Measurements from ENCODE around the gene SZT2.
A peak's percentile ranks its signal among the peaks of the same experiment; 100 is the strongest.
"Not testable (repeated sequence)": the region's sequence is repeated elsewhere in the genome, so short reads cannot be mapped to it uniquely, and the experiment has no call there.

The SZT2 gene

DNA sequence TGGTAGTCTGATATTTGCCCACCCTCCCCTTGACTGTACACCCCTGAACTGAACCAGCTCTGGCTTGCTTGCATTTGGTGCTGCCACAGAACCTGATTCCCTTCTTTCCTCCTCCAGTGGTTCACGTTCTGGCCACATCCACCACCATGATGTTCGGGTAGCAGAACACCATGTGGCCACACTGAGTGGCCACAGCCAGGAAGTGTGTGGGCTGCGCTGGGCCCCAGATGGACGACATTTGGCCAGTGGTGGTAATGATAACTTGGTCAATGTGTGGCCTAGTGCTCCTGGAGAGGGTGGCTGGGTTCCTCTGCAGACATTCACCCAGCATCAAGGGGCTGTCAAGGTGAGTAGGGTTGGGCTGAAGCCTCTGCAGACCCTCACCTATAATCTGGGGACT, 29.1 kb upstream of the SZT2 start:
- no peak for DNase-seq

DNA sequence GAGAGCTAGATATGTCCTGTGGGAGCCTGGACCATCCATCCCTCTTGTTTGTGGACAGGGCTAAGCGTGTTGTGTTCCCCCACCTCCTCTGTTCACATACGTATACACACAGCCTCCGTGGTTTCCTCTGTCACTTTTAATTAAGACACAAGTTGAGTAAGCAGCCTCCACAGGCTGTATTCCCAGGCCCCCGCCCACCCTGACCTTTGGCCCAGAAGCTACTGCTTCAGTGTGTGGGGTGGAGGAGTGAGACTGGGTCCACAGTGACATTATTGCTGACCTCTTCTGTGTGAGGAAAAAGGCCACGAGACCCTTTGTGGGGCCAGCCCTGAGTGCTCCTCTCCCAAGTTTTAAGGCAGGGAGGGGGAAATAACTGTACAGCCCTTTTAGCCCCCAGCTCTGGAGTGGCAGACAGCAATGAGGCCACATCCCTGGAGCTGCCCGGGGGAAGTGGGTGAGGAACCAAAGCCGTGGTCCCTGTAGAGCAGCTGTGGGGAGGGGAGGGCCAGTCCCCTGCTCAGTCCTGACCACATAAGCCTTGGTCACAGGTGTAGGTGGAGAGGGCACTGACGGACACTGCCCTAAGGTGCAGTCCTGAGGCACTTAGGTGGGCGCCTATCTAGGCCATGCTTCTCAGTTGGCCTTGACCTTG, 26.3 kb upstream of the SZT2 start:
- DNase-seq: no peak

DNA sequence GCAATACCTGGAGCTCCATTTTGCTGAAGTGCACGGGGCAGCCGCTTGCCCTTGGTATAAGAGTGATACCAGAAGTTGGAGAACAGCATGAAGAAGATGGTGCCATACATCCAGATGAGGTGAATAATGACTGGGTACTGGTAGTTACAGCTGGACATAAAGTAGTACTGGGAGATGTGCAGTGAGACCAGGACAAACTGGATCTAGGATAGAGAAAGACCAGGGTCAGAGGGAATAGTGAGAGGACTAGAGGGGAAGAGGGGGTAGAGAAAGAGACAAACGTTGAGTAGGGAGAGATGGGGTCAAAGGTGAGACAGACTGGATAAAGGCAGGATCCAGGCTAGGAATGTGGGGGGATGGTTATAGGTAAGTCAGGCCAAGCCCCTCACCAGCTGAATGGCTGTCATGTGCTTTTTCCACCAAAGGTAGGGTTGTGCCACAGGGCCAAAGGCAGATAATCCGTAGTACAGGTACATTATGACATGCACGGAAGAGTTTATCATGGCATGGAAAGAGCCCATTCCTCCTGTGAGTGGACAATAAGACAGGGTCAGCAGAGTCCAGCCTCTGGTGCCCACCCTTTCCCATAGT, 25.7 kb upstream of the SZT2 start:
- no peak for DNase-seq

- no peak for DNase-seq
Measured at GRCh38 chr1:43365678-43366077, 24.0 kb upstream of the SZT2 start.

DNA sequence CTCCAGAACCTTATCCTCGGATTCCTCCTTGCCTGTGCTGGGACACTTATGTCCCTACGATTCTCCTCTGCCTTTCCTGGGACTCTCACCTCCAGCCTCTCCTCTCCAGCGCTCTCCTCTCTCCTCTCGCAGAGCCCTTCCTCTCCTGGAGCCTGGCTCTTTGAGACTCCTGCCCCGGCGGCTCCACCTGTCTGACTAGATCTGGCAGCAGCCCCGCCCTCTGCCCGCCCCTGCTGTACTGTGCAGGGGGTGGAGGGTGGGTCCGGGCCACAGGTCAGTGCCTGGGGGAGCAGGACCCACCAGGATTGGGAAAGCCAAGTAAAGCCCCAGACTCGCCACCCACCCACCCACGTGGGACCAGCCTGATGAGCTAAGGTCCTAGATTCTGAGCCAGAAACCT, 23.5 kb upstream of the SZT2 start:
- no peak for DNase-seq

- DNase-seq: no peak
Measured at GRCh38 chr1:43366601-43367025, 23.1 kb upstream of the SZT2 start.

- DNase-seq: peak in 5 of 51 donors; percentile 10 to 35 (median 27)
Measured at GRCh38 chr1:43367026-43367903, 22.4 kb upstream of the SZT2 start.

DNA sequence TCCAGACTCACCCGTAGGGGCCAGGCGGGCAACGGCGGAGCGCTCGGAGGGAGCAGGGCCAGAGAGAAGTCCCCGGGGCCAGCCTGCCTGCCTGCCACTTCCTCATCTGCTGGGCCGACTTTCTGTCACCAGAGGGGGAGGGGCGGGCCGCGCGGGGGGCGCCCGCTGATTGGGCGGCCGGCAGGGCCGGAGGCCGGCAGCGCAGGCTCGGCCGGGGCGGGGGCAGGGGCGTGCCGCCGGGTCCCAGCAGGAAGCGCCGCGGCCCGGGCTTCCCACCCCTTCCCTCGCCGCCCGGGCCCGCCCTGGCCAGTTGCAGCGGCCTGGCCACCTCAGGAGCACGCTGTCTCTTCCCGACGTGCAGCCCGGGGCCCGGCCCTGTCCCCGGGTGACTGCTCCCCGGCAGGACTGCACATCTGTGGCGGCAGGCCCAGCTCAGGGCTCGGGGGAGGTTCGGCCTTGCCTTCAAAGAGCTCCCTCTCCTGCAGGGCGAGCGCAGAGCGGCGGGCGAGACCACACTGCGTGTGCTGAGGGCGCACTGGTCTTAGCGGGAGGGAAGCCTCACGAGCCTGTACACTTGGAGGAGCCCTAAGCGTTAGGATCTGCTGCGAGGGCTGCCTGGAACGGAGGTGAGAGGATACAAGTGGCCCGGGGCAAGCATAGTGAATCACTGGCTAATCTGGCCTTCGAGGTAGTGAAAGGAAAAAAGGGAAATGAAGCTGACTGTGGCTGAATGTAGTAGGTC, 21.6 kb upstream of the SZT2 start, which contains the start of gene ELOVL1:
Gene ELOVL1, minus strand, starts transcription at position 108 of the 742 bp plus-strand sequence. CDS start 2,402 bp downstream, outside the sequence.
- peak; percentile 30 to 94 (median 84) for DNase-seq

GRCh38 chr1:43368646-43369020, 21.1 kb upstream of the SZT2 start:
- peak in 1 of 51 donors; percentile 21 for DNase-seq

DNA sequence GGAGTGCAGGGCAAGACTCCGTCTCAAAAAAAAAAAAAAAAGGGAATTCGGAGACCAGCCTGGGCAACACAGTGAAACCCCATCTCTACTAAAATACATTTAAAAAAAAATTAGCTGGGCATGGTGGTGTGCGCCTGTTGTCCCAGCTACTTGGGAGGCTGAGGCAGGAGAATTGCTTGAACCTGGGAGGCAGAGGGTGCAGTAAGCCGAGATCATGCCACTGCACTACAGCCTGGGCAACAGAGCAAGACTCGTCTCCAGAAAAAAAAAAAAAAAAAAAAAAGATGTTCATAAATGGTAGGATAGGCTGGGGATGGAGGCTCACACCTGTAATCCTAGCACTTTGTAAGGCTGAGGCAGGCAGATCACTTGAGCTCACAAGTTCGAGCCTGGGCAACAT, 19.9 kb upstream of the SZT2 start:
- not testable (repeated sequence) for DNase-seq

GRCh38 chr1:43370564-43370963, 19.1 kb upstream of the SZT2 start:
- no peak for DNase-seq

DNA sequence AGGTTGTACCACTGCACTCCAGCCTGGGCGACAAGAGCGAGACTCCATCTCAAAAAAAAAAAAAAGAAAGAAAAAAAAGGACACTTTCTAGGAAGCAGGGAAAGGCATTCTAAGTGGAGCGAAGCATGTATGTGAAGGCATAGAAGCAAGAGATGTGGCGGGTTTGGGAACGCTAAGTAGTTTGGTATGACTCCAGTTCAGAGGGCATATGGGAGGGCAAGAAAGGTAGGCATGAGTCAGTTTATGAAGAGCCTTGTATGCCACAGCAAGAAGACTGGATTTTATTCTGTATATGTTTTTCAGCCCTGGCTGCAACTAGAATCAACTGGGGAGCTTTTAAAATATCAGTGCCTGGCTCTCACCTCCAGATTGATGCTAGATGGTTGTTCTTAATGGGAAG, 17.5 kb upstream of the SZT2 start:
- no peak for DNase-seq

DNA sequence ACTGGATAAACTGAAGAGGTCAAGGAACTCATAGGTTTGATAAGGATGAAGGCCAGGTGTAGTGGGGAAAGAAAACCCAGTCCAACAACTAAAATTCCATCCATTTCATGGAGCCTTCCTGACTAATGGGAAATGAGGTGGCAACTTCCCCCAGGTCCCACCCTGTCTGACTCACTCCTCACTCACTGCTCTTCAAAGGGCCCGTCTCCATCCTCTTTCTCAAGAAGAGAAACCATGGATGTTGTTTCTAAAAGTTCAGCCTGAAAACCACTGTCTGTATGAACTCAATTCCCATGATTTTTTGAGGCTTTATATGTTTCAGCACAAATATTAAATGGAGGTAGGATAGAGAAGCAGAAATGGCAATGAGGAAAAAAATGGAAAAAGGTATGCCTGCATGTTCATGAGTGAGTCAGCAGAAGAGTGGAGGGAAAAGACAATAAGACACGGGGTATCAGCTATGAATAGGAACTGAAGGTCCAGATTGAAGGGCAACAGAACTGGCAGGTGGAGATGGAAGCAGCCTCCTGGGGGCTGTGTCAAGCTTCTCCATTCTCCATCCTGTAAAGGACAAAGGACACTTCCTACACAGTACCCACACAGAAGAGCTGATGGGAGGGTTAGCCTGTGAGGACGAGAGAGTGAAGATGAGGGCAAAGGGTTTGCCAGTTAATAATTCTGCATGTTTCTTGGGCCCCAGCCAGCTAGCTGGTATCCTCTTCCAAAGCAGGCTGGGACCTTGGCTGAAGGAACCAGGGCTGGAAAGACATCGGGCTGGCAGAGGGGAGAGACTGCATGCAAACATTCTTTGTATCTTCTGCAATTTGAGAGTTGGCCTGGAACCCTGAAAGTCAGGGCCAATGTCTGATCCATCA, 16.4 kb upstream of the SZT2 start:
- DNase-seq: peak in 1 of 51 donors; percentile 23

DNA sequence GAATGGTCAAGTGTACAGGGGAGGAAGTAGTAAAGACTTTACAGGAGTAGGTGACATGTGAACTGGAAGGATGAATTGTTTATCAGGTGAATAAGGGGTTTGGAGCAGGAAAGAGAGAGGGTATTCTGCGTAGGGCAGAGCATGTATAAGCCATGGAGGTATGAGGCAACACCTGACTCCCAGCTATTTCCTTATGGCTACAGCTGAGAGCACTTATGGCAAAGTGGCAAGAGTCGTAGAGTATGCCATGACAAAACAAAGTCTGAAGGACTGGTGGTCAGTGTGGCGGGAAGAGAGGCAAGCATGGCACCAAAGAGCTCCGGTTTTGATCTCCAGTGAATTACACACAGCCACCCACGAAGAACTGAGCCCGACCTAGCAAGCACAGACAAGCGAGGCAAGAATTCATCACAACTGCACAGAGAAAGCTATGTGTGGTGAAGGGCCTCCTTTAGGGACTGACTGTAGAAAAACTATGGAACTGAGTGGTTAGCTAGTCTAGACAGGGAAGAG, 12.9 kb upstream of the SZT2 start:
- no peak for DNase-seq

DNA sequence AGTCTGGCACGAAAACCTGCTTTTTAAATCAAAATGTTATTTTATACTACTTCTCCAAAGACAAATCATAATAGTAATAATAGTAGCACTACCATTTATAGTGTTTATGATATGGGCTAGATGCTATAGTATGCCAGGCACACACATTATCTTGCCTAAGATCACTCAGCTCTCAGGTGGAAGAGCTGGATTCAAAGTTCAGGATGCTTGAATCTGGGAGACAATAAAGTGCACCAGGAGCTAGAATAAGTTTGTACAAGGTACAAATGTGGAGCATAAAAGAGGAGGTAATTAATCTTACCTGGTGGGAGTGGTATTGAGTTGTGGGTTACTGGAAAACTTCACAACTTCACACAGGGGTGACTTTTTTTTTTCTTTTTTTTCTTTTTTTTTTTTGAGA, 11.9 kb upstream of the SZT2 start:
- DNase-seq: no peak

DNA sequence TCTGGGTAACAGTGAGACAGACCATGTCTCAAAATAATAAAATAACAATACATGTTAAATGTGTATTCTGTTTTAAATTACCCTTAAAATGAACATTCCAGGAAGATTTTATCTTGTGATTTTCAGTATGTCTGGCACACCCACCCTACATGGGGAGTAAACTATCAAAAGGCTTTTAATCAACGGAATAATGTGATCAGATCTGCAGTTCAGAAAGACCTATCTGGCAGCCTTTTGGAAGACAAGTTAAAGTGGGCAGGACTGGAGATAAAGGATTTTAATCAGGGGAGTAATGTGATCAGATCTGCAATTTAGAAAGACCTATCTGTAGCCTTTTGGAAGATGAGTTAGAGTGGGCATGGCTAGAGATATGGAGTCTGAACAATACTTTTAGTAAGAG, 10.2 kb upstream of the SZT2 start:
- no peak for DNase-seq

DNA sequence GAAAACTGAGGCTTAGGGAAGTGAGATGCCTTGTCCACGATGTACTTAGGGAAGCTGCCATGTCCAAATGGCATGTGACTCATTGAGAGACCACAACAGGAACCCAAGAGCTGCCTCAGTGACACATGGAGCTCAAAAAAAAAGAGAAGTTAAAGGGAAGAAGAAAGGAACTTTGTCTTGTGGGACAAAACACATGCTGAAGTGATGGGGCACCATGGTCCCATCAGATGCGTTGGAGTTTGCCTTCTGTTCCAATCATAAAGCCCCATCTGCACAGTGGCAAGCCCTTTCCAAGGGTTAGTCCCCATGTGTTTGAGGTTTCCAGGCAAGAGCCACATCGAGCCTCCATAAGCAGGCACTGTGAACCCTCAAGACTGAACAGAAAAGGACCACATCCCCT, 8.1 kb upstream of the SZT2 start:
- DNase-seq: peak in 16 of 51 donors; percentile 11 to 86 (median 48)

DNA sequence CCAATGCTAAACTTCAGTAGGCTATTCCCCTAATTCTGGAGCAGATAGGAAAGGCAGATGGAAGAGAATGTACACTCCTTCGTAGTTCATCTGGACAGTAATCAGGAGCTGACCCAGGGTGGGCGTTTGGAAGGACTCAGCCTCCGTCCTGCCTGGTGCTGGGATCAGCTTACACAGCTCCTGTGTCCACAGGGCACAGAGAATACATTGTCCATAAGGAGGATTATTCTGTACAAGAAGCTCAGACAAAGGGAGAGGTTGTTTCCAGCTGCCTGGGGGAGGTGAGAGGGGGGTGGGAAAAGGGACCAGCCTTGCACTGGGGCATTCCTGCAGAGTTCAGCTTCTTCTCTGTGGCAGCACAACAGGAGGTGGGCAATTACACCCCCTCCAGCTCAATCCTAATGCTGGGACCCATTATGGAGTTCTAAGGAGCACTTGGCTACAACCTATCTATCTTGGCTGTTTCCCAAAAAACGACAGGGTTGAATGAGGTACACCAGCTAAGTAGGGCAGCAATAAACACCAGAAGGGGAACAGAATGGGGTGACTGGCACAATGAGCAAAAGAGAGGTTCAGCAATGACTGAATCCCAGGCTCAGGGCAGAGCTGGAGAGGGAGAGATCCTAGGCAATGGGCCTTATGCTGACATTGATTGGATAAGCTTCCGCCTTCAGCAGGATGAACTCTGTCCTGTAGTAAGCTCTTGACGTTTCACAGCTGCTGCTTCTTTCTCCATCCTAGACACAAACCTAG, 7.5 kb upstream of the SZT2 start:
- DNase-seq: peak in 42 of 51 donors; percentile 6 to 91 (median 57)

- DNase-seq: peak in 30 of 51 donors; percentile 3 to 70 (median 27)
Measured at GRCh38 chr1:43383449-43383848, 6.2 kb upstream of the SZT2 start.

GRCh38 chr1:43386676-43387075, 3.0 kb upstream of the SZT2 start:
- no peak for DNase-seq
